22Rv1 (cell line): ENCODE results near the gene TTC16.

Experiments used
- H3K27ac ChIP-seq: fragments of 450-650 bp; 2 replicates; pipeline ENCODE4 v1.5.1; 2017
- CTCF ChIP-seq: fragments of 450-650 bp; IDR thresholded peaks from 2 replicates; pipeline ENCODE4 v1.5.1; 2017; ENCODE audit warnings: mild to moderate bottlenecking
- ZFX ChIP-seq: fragments of 450-650 bp; IDR thresholded peaks from 2 replicates; pipeline ENCODE4 v1.6.1; 2017; ENCODE audit warnings: antibody characterized with exemption, borderline replicate concordance

TTC16 gene

GRCh38 chr9:127689329-127690000, 26.4 kb upstream of the TTC16 start:
- no peak overlapping the region for H3K27ac ChIP-seq
- TF ChIP-seq ZFX: no peak
- no peak for TF ChIP-seq CTCF

GRCh38 chr9:127690735-127691134, 25.1 kb upstream of the TTC16 start:
- no peak for TF ChIP-seq CTCF
- no peak for TF ChIP-seq ZFX

GRCh38 chr9:127692071-127692470, 23.8 kb upstream of the TTC16 start:
- H3K27ac ChIP-seq: no peak overlapping the region
- no peak for TF ChIP-seq ZFX
- no peak for TF ChIP-seq CTCF

More at GRCh38 chr9:127690735-127691134, 25.1 kb upstream of the TTC16 start:
- H3K27ac ChIP-seq: no peak overlapping the region

GRCh38 chr9:127693143-127693542, 22.7 kb upstream of the TTC16 start:
- TF ChIP-seq ZFX (no peak), CTCF (no peak)
- H3K27ac ChIP-seq: no peak overlapping the region

GRCh38 chr9:127693697-127694096, 22.2 kb upstream of the TTC16 start:
- TF ChIP-seq CTCF: no peak
- no peak for TF ChIP-seq ZFX
- no peak overlapping the region for H3K27ac ChIP-seq

- no peak overlapping the region for H3K27ac ChIP-seq
- TF ChIP-seq CTCF (no peak), ZFX (no peak)
Measured at GRCh38 chr9:127694890-127695720, 20.8 kb upstream of the TTC16 start.

GRCh38 chr9:127697575-127697974, 18.3 kb upstream of the TTC16 start:
- TF ChIP-seq CTCF (no peak), ZFX (no peak)
- H3K27ac ChIP-seq: no peak overlapping the region
